K562 (cell line): ENCODE measurements around the gene SH3D21. TPM values are rescaled to one million over a fixed set of nuclear protein-coding genes. Genes with fewer than 3 reads are reported as not detected.
A peak's percentile ranks its signal among the peaks of the same experiment; 100 is the strongest.

Experiments used
- ARID2 ChIP-seq: fragments of 450-650 bp; IDR thresholded peaks from 2 replicates; pipeline ENCODE4 v1.6.1; 2017; ENCODE audit warnings: antibody characterized with exemption, mild to moderate bottlenecking
- CHD4 ChIP-seq: fragments of 200-600 bp; sonication (generic); IDR thresholded peaks from 3 replicates; pipeline ENCODE4 v1.6.1; 2012; ENCODE audit warnings: low read depth, mild to moderate bottlenecking, mixed read lengths, low read length, inconsistent platforms; ENCODE audit not compliant: insufficient read depth, insufficient replicate concordance, poor library complexity, severe bottlenecking
- E4F1 ChIP-seq: fragments of 250-450 bp; sonication (Bioruptor Pico); IDR thresholded peaks from 2 replicates; pipeline ENCODE4 v1.5.0; 2021; ENCODE audit warnings: mild to moderate bottlenecking, borderline replicate concordance
- EGR1 ChIP-seq: fragments of 450-650 bp; conservative IDR thresholded peaks from 2 replicates; pipeline ENCODE4 v1.6.1; 2017; ENCODE audit warnings: mild to moderate bottlenecking
- EP300 ChIP-seq: IDR thresholded peaks from 2 replicates; pipeline ENCODE4 v1.6.1; 2012; ENCODE audit warnings: low read length, improper control_type of control experiment
- EZH2 ChIP-seq: IDR thresholded peaks from 2 replicates; pipeline ENCODE4 v1.6.1; 2012; ENCODE audit warnings: low read depth, mild to moderate bottlenecking, inconsistent platforms, low read length, borderline replicate concordance
- GTF2F1 ChIP-seq: IDR thresholded peaks from 2 replicates; pipeline ENCODE4 v1.6.1; 2011; ENCODE audit warnings: low read depth, low read length, improper control_type of control experiment
- HMBOX1 ChIP-seq: sonication (generic); IDR thresholded peaks from 2 replicates; pipeline ENCODE4 v1.6.1; 2016
- ID3 ChIP-seq, 2 experiments: fragments of 250-450 bp in 1 of 2; fragments of 450-650 bp in 1 of 2; sonication (Bioruptor Pico) in 1 of 2; IDR thresholded peaks; 2 replicates each; pipeline versions ENCODE4 v1.6.1 to v1.8.0; 2016 to 2021; ENCODE audit warnings: mild to moderate bottlenecking in 2 of 2, moderate library complexity in 2 of 2, missing compliant biosample characterization in 1 of 2, missing genetic modification characterization in 1 of 2
- KAT2B ChIP-seq: IDR thresholded peaks from one replicate; pipeline ENCODE4 v1.6.1; 2012; ENCODE audit warnings: low read depth, mild to moderate bottlenecking, control low read depth, inconsistent platforms, low read length, moderate library complexity
- KLF16 ChIP-seq: IDR thresholded peaks from 2 replicates; pipeline ENCODE4 v1.6.1; 2016; ENCODE audit warnings: antibody characterized with exemption
- MAFK ChIP-seq: IDR thresholded peaks from 2 replicates; pipeline ENCODE4 v1.6.1; 2011; ENCODE audit warnings: low read length, improper control_type of control experiment
- MCM2 ChIP-seq: fragments of 450-650 bp; IDR thresholded peaks from 2 replicates; pipeline ENCODE4 v1.6.1; 2017; ENCODE audit warnings: low read depth, mild to moderate bottlenecking
- MXI1 ChIP-seq: IDR thresholded peaks from 2 replicates; pipeline ENCODE4 v1.6.1; 2011; ENCODE audit warnings: low read depth, mild to moderate bottlenecking, improper control_type of control experiment, low read length
- NR1H2 ChIP-seq: sonication (generic); formaldehyde crosslinking; IDR thresholded peaks from 2 replicates; pipeline ENCODE4 v1.4.0; 2020; ENCODE audit warnings: mild to moderate bottlenecking, missing genetic modification reagents
- RB1 ChIP-seq: fragments of 450-650 bp; IDR thresholded peaks from 2 replicates; pipeline ENCODE4 v1.6.1; 2017; ENCODE audit warnings: low read depth, mild to moderate bottlenecking
- RBM14 ChIP-seq: fragments of 200-400 bp; formaldehyde crosslinking; IDR thresholded peaks from 2 replicates; pipeline ENCODE4 v1.6.1; 2018; ENCODE audit warnings: low read depth, mild to moderate bottlenecking, low read length, moderate library complexity, borderline replicate concordance; ENCODE audit not compliant: insufficient read depth
- SIN3A ChIP-seq, 2 experiments: fragments of 150-350 bp in 1 of 2; IDR thresholded peaks; 2 replicates each; pipeline ENCODE4 v1.6.1; 2011 to 2016; ENCODE audit warnings: borderline replicate concordance in 2 of 2, low read depth in 2 of 2, low read length in 2 of 2, mild to moderate bottlenecking in 2 of 2, moderate library complexity in 2 of 2; ENCODE audit not compliant: control insufficient read depth in 1 of 2
- WHSC1 ChIP-seq: IDR thresholded peaks from one replicate; pipeline ENCODE4 v1.6.1; 2012; ENCODE audit warnings: low read length, control low read depth, inconsistent platforms
- ZFX ChIP-seq: sonication (generic); formaldehyde crosslinking; IDR thresholded peaks from 2 replicates; pipeline ENCODE4 v1.8.0; 2022; ENCODE audit warnings: mild to moderate bottlenecking, missing genetic modification reagents, moderate library complexity
- ZNF121 ChIP-seq: sonication (generic); formaldehyde crosslinking; conservative IDR thresholded peaks from 2 replicates; pipeline ENCODE4 v1.8.0; 2022; ENCODE audit warnings: missing genetic modification reagents
- ZNF316 ChIP-seq: fragments of 450-650 bp; IDR thresholded peaks from 2 replicates; pipeline ENCODE4 v1.6.1; 2016
- ZNF512 ChIP-seq: IDR thresholded peaks from 2 replicates; pipeline ENCODE4 v1.6.1; 2016; ENCODE audit warnings: missing genetic modification characterization, missing compliant biosample characterization
- ZNF766 ChIP-seq: fragments of 200-800 bp; sonication (Bioruptor generic); conservative IDR thresholded peaks from 2 replicates; pipeline ENCODE4 v1.6.1; 2016; ENCODE audit warnings: missing genetic modification characterization, missing compliant biosample characterization
- ZNF79 ChIP-seq: fragments of 250-450 bp; sonication (Bioruptor Pico); IDR thresholded peaks from 2 replicates; pipeline ENCODE4 v1.4.0; 2020; ENCODE audit warnings: low read depth, mild to moderate bottlenecking, moderate library complexity
- ZZZ3 ChIP-seq: fragments of 450-650 bp; IDR thresholded peaks from 2 replicates; pipeline ENCODE4 v1.6.1; 2016; ENCODE audit warnings: antibody characterized with exemption, mild to moderate bottlenecking, moderate library complexity
- polyA plus RNA-seq, 8 experiments: library from polyadenylated mRNA; depleted of rRNA in 4 of 8; stranded (reverse) in 5 of 8; unstranded in 3 of 8; fragments of >200 nt; fragmentation: Nextera tagmentation in 2 of 8; fragmentation: Illumina TruSeq in 1 of 8; extraction: Ambion mirVana in 2 of 8; extraction: Trizol in 1 of 8; gene quantifications; 2 replicates each; pipeline versions ENCODE4 v1.2.1 to v1.2.3, GENCODE V29; 2011 to 2014; ENCODE audit warnings: inconsistent platforms in 1 of 8, missing spikeins in 1 of 8
- total RNA-seq, 7 experiments: library from RNA; depleted of rRNA in 6 of 7; stranded (reverse); fragments of >200 nt in 6 of 7; fragmentation: Illumina TruSeq in 2 of 7; extraction: Trizol in 2 of 7; gene quantifications; 2 replicates each; pipeline versions ENCODE4 v1.2.1 to v1.2.3, GENCODE V29; 2011 to 2021; ENCODE audit warnings: low replicate concordance in 1 of 7

Gene SH3D21
- total and polyA plus RNA-seq, 9 of the 15 experiments (the other 6 are each of a cell fraction or from before 2014, with no cell fraction given), result 0.01 to 4.7 (median 1.8) TPM

- no peak for TF ChIP-seq E4F1 (CRISPR knock-in tag)
- no peak for TF ChIP-seq ZNF766
- no peak for TF ChIP-seq WHSC1
- no peak for TF ChIP-seq MXI1
- no peak for TF ChIP-seq CHD4
- no peak for TF ChIP-seq EZH2
- TF ChIP-seq SIN3A (IDR thresholded peaks at IDR 0.05; ENCODE audit: borderline replicate concordance in 2 of 2, control insufficient read depth in 1 of 2, low read depth in 2 of 2, low read length in 2 of 2), result no peak
- no peak for TF ChIP-seq EGR1
- TF ChIP-seq MAFK, result no peak
- TF ChIP-seq KAT2B, result no peak
- no peak for TF ChIP-seq ZNF512 (tag)
- no peak for TF ChIP-seq MCM2
- no peak for TF ChIP-seq ZNF316
- TF ChIP-seq GTF2F1, result no peak
- no peak for TF ChIP-seq ZNF121 (CRISPR knock-in tag)
- TF ChIP-seq ZNF79, result no peak
- TF ChIP-seq ID3 (CRISPR knock-in tag; IDR thresholded peaks at IDR 0.05), result no peak
- no peak for TF ChIP-seq ID3 (tag; IDR thresholded peaks at IDR 0.05)
- TF ChIP-seq ZZZ3, result no peak
- peak; percentile 38; the same call in 1 of the 2 replicates for TF ChIP-seq ZFX (CRISPR knock-in tag)
- TF ChIP-seq KLF16, result peak; percentile 29; the same call in 1 of the 2 replicates
- TF ChIP-seq RBM14, result no peak
- no peak for TF ChIP-seq ARID2
- no peak for TF ChIP-seq RB1
- no peak for TF ChIP-seq NR1H2 (CRISPR knock-in tag)
- peak; percentile 87 for TF ChIP-seq EP300
- TF ChIP-seq HMBOX1, result peak; percentile 55
These were observed 33.1 kb upstream of the SH3D21 start (continued) for GRCh38 chr1:36273024-36273423.
